SU-DHL-6 (cell line): Measurements from ENCODE around the gene CCDC179.

ENCODE experiments used
- H2AFZ ChIP-seq: fragments of 200-600 bp; sonication (generic); 2 replicates; pipeline ENCODE4 v1.6.1; 2014; ENCODE audit warnings: low read depth, mild to moderate bottlenecking, moderate library complexity, mixed read lengths, antibody characterized with exemption, low read length; ENCODE audit not compliant: severe bottlenecking
- H3F3A ChIP-seq: fragments of 200-600 bp; shearing (Covaris generic); 2 replicates; pipeline ENCODE4 v1.6.0; 2016; ENCODE audit warnings: antibody characterized with exemption, mild to moderate bottlenecking; ENCODE audit not compliant: insufficient read depth
- H3K27ac ChIP-seq: fragments of 200-600 bp; sonication (generic); 2 replicates; pipeline ENCODE4 v1.5.1; 2016; ENCODE audit warnings: low read depth, mild to moderate bottlenecking, low read length, moderate library complexity, mixed read lengths
- H3K27me3 ChIP-seq: fragments of 200-600 bp; sonication (generic), shearing (Covaris generic); 2 replicates; pipeline ENCODE4 v1.6.0; 2014; ENCODE audit warnings: mild to moderate bottlenecking, low read length
- H3K36me3 ChIP-seq: fragments of 200-600 bp; sonication (generic); 2 replicates; pipeline ENCODE4 v1.6.1; 2014; ENCODE audit warnings: mild to moderate bottlenecking, low read length, mixed read lengths
- H3K4me2 ChIP-seq: fragments of 300-600, 200-600 bp; shearing (Covaris generic), sonication (generic); 2 replicates; pipeline ENCODE4 v1.6.0; 2014; ENCODE audit warnings: low read length, low read depth, mild to moderate bottlenecking; ENCODE audit not compliant: poor library complexity, severe bottlenecking
- H3K4me3 ChIP-seq: fragments of 200-600 bp; sonication (generic); 2 replicates; pipeline ENCODE4 v1.5.1; 2014; ENCODE audit warnings: antibody characterized with exemption, low read length, mild to moderate bottlenecking, mixed read lengths; ENCODE audit not compliant: insufficient read depth, poor library complexity, severe bottlenecking
- H3K79me2 ChIP-seq: fragments of 200-600 bp; sonication (generic); 2 replicates; pipeline ENCODE4 v1.6.1; 2014; ENCODE audit warnings: mild to moderate bottlenecking, low read length, moderate library complexity; ENCODE audit not compliant: insufficient read depth
- H3K9ac ChIP-seq: fragments of 200-600 bp; sonication (generic); 2 replicates; pipeline ENCODE4 v1.7.0; 2014; ENCODE audit warnings: mild to moderate bottlenecking, low read length
- H3K9me2 ChIP-seq: fragments of 200-600 bp; sonication (generic); replicated peaks from 2 replicates; pipeline ENCODE4 v1.6.1; 2014; ENCODE audit warnings: low read length; ENCODE audit not compliant: insufficient read depth
- H3K9me3 ChIP-seq: fragments of 200-600 bp; sonication (generic); 2 replicates; pipeline ENCODE4 v1.6.1; 2014; ENCODE audit warnings: low read length, mixed read lengths; ENCODE audit not compliant: insufficient read depth
- H4K20me1 ChIP-seq: fragments of 200-600 bp; sonication (generic); 2 replicates; pipeline ENCODE4 v1.6.1; 2014; ENCODE audit warnings: low read depth, mild to moderate bottlenecking, antibody characterized with exemption, low read length, moderate library complexity, mixed read lengths
- CTCF ChIP-seq: fragments of 200-600 bp; sonication (generic); IDR thresholded peaks from one replicate; pipeline ENCODE4 v1.5.1; 2017; ENCODE audit warnings: antibody characterized with exemption, mild to moderate bottlenecking, low read length, moderate library complexity; ENCODE audit not compliant: insufficient read depth, poor library complexity, severe bottlenecking
- EZH2phosphoT487 ChIP-seq: fragments of 200-600 bp; sonication (generic), shearing (Covaris generic); conservative IDR thresholded peaks from 2 replicates; pipeline ENCODE4 v1.6.1; 2018; ENCODE audit warnings: mild to moderate bottlenecking, antibody characterized with exemption, low read length, moderate library complexity, mixed read lengths

Gene CCDC179

GRCh38 chr11:22860241-22860640 lies at the start of gene CCDC179:
TSS of gene CCDC179 (minus strand) at chr11:22860474. CDS start at chr11:22860421, 53 bp downstream.
- no peak within 1 kb of the TSS for H2AFZ ChIP-seq
- TF ChIP-seq EZH2phosphoT487 (no peak), CTCF (no peak)
- no peak within 1 kb of the TSS for H3K9ac ChIP-seq
- H4K20me1 ChIP-seq = no peaks in the 10 kb centered on the region
- no peaks in the 10 kb centered on the region for H3K9me2 ChIP-seq
- H3K27me3 ChIP-seq = no peaks in the 10 kb centered on the region
- H3K27ac ChIP-seq = no peak within 1 kb of the TSS
- no peaks in the 10 kb centered on the region for H3K36me3 ChIP-seq
- no peak within 1 kb of the TSS for H3K4me3 ChIP-seq
- H3K79me2 ChIP-seq = no peaks in the 10 kb centered on the region
- H3K9me3 ChIP-seq = no peaks in the 10 kb centered on the region
- H3F3A ChIP-seq = no peaks in the 10 kb centered on the region
- H3K4me2 ChIP-seq = no peak within 1 kb of the TSS

- H3K79me2 ChIP-seq = no peaks in the 10 kb centered on the region
- no peaks in the 10 kb centered on the region for H3K36me3 ChIP-seq
- no peak overlapping the region for H2AFZ ChIP-seq
- no peaks in the 10 kb centered on the region for H3K27me3 ChIP-seq
- H3K4me3 ChIP-seq = no peak overlapping the region
- H3F3A ChIP-seq = no peaks in the 10 kb centered on the region
- TF ChIP-seq EZH2phosphoT487 = no peak
- TF ChIP-seq CTCF = no peak
- no peak overlapping the region for H3K9ac ChIP-seq
- H4K20me1 ChIP-seq = no peaks in the 10 kb centered on the region
- no peak overlapping the region for H3K4me2 ChIP-seq
- H3K27ac ChIP-seq = no peak overlapping the region
- no peaks in the 10 kb centered on the region for H3K9me2 ChIP-seq
- no peaks in the 10 kb centered on the region for H3K9me3 ChIP-seq
Measured at GRCh38 chr11:22903782-22904181, 43.5 kb upstream of the CCDC179 start.

- H2AFZ ChIP-seq = no peak overlapping the region
- H3K36me3 ChIP-seq = no peaks in the 10 kb centered on the region
- H4K20me1 ChIP-seq = no peaks in the 10 kb centered on the region
- TF ChIP-seq CTCF = no peak
- no peak for TF ChIP-seq EZH2phosphoT487
- no peak overlapping the region for H3K4me2 ChIP-seq
- H3K9me2 ChIP-seq = no peaks in the 10 kb centered on the region
- H3K9ac ChIP-seq = no peak overlapping the region
- H3K4me3 ChIP-seq = no peak overlapping the region
- H3K79me2 ChIP-seq = no peaks in the 10 kb centered on the region
- no peak overlapping the region for H3K27ac ChIP-seq
- H3K9me3 ChIP-seq = no peaks in the 10 kb centered on the region
- H3K27me3 ChIP-seq = no peaks in the 10 kb centered on the region
- no peaks in the 10 kb centered on the region for H3F3A ChIP-seq
Measured at GRCh38 chr11:22901603-22902002, 41.3 kb upstream of the CCDC179 start.
